Activated CD8-positive, alpha-beta T cell treated with anti-CD3 and anti-CD28 coated beads, Interleukin-2, amount 10 ng/mL, durations not matched to agents 7 days and 5 days (primary cell): ENCODE data around the gene FAM83C. TPM values are rescaled to one million over a fixed set of nuclear protein-coding genes. Genes with fewer than 3 reads are reported as not detected.
"Not testable (repeated sequence)": the region's sequence is repeated elsewhere in the genome, so short reads cannot be mapped to it uniquely, and the experiment has no call there.

Experiments used
- ATAC-seq: fragments of 150-1000 bp; cut with Tn5 transposase; one replicate; pipeline ENCODE4 v1.10.0; 2021; ENCODE audit warnings: moderate library complexity
- CTCF ChIA-PET: fragments of 350-600 bp; sonication (Branson Sonifier 250); formaldehyde crosslinking; loops from one replicate; lab custom pipeline; 2021; ENCODE audit warnings: antibody characterized with exemption; lab: Charles Lee
- POLR2A ChIA-PET: fragments of 350-600 bp; sonication (Branson Sonifier 250); formaldehyde crosslinking; loops from one replicate; lab custom pipeline; 2021; ENCODE audit warnings: antibody characterized with exemption; lab: Charles Lee
- DNase-seq: peaks from one replicate; pipeline ENCODE4 v3.0.0-alpha.2; 2020
- H3K27ac Mint-ChIP-seq: one replicate; pipeline ENCODE4 v1.8.0; 2021; ENCODE audit warnings: mild to moderate bottlenecking, mixed read lengths
- H3K27me3 Mint-ChIP-seq: one replicate; pipeline ENCODE4 v1.8.0; 2021; ENCODE audit warnings: low read depth, mixed read lengths
- H3K36me3 Mint-ChIP-seq: one replicate; pipeline ENCODE4 v1.8.0; 2021; ENCODE audit warnings: low read depth, mixed read lengths
- H3K4me1 Mint-ChIP-seq: one replicate; pipeline ENCODE4 v1.8.0; 2021; ENCODE audit warnings: low read depth, mixed read lengths
- H3K4me3 Mint-ChIP-seq: one replicate; pipeline ENCODE4 v1.8.0; 2021; ENCODE audit warnings: mild to moderate bottlenecking, mixed read lengths
- H3K9me3 Mint-ChIP-seq: one replicate; pipeline ENCODE4 v1.8.0; 2022; ENCODE audit warnings: mixed read lengths; ENCODE audit not compliant: insufficient read depth
- total RNA-seq, 2 experiments: library from RNA; stranded (reverse); gene quantifications; one replicate each; pipeline ENCODE4 v1.2.3, GENCODE V29; 2021

Gene FAM83C
- total RNA-seq, 2 experiments from 2014 or later, result not detected

DNA sequence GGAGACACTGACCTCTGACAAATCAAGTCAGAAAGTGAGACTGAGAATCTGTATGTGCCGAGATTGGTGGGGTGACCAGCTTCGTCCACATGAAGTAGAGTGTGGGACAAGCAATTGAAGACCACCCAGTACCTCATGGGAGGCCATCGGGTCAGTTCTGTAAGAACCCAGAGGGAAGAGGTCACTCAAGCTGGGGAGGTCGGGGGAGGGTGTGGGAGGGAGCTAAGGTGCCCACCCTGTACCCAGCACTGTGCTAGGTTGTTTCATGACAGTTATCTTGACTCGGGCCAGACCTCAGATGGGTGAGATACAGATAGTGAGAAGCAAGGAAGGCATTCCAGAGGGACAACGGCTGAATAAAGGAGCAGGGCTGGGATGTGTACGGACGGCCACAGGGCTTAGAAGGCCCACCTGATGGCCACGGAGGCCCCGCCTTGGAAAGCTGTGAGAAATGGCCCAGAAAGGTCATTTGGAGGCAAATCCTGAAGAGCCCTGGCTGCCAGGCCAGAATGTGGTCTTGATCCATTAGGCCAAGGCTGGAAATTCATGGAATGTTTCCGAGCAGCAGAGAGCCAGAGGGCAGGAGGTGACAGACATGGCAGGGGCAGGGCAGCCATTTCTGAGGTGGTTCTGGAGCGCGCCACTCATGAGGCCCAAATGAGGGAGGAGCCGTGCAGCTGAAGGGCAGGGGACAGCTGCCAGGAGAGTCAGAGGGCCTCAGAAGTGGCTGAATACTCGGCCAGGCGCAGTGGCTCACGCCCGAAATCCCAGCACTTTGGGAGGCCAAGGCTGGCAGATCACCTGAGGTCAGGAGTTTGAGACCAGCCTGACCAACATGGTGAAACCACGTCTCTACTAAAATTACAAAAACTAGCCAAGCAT lies 22.0 kb downstream of the FAM83C start:
- Mint-ChIP-seq H3K27me3 (no peaks in the 10 kb centered on the region), H3K36me3 (peaks cover 8% of the 10 kb centered on the region), H3K27ac (no peak overlapping the region), H3K9me3 (no peaks in the 10 kb centered on the region), H3K4me3 (no peak overlapping the region), H3K4me1 (peaks cover 10% of the 10 kb centered on the region)
- ChIA-PET POLR2A (interaction anchor here (2.0 kb wide), 1 partner anchor 8 kb away, joined by 6 read pairs; the partner anchor contains the start of gene MMP24OS), CTCF (interaction anchor here (0.8 to 5.6 kb wide), 7 partner anchors 14 to 175 kb away, joined by 3 to 73 read pairs (median 6); partner anchors contain the start of genes EDEM2 and EIF6)
- ATAC-seq (no peak), DNase-seq (no peak)

DNA sequence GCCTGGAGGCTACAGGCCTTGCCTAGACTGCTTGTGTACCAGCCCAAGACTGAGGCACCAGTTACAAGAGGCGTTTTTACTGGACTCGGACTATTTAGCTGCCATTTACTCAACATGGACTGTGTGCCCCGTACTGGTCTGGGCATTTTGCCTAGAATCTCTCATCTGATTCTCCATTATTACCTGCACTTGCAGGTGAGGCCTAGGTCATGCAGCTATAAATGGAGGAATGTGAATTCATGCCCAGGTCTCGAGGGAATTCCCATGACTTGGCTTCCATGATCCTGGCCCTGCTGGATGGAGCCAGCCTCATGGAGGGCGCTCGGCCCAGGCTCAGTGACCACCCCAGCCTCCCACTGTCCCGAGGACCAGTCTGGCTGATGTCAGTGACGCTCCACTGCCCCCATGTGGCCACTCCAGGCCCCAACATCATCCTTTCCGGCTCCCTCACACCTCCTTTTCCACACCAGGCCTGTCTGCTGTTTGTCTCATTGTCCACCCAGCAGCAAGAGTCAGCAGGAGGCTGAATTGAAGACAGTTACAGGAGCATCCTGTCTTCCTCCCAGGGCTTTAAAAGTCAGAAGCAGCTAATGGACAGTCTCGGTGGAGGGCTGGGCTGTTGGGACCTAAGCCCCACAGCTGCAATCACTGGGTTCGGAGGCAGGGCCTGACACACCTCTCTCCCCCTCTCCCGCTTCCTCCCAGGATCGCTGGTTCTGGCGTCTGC lies 23.0 kb downstream of the FAM83C start:
- Mint-ChIP-seq H3K36me3 (peaks cover 8% of the 10 kb centered on the region), H3K27ac (no peak overlapping the region), H3K4me3 (no peak overlapping the region), H3K4me1 (peaks cover 10% of the 10 kb centered on the region), H3K9me3 (no peaks in the 10 kb centered on the region), H3K27me3 (no peaks in the 10 kb centered on the region)
- DNase-seq (peak; percentile 67), ATAC-seq (peak; percentile 72)
- ChIA-PET CTCF (interaction anchor here (0.6 to 5.6 kb wide), 26 partner anchors 10 to 433 kb away, joined by 3 to 73 read pairs (median 4); partner anchors contain the start of genes EDEM2, EIF6 and MMP24), POLR2A (interaction anchor here (0.7 to 2.0 kb wide), 2 partner anchors 9 to 172 kb away, joined by 3 to 6 read pairs; partner anchors contain the start of gene MMP24OS)

DNA sequence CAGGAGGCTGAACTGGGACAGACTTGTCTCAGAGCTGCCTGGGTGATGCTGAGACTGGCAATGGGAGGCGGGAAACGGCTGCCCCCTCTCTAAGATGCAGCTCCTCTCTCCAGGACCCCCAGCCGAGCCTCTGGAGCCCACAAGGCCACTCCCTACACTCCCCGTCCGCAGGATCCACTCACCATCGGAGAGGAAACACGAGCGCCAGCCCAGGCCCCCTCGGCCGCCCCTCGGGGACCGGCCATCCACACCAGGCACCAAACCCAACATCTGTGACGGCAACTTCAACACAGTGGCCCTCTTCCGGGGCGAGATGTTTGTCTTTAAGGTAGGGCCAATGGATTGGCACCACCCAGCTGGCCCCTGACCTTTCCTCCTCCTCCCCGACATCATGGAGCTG lies 25.1 kb downstream of the FAM83C start:
- peaks cover 8% of the 10 kb centered on the region for H3K36me3 Mint-ChIP-seq
- H3K4me1 Mint-ChIP-seq, result peaks cover 10% of the 10 kb centered on the region
- ChIA-PET CTCF (interaction anchor here (5.6 kb wide), 1 partner anchor 120 kb away, joined by 73 read pairs; the partner anchor contains the start of gene EDEM2), POLR2A (no interaction called here)
- H3K27me3 Mint-ChIP-seq, result no peaks in the 10 kb centered on the region
- DNase-seq (no peak), ATAC-seq (no peak)
- H3K9me3 Mint-ChIP-seq, result no peaks in the 10 kb centered on the region
- H3K4me3 Mint-ChIP-seq, result no peak overlapping the region
- H3K27ac Mint-ChIP-seq, result no peak overlapping the region

DNA sequence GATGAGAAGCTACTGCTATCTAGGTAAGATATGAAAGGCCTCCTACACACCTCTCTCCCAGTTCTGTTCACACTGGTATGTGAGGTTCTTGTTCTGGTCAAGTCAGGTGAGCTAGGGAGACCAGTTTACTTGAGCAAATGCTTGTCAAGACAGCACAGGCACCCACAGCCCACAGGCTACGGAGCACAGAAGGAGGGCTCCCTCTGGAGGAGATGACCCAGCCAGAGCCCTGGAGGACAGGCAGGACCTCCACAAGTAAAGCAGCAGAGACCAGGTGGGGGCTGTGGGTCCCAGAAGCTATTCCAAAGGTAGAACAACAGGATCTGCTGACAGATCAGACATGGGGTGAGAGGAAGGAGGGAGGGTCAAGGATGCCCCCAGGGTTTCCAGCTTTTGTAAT lies 27.5 kb downstream of the FAM83C start:
- peaks cover 5% of the 10 kb centered on the region for H3K36me3 Mint-ChIP-seq
- POLR2A ChIA-PET, result interaction anchor here (1.1 kb wide), 1 partner anchor 13 kb away, joined by 3 read pairs; the partner anchor contains the start of gene MMP24OS
- H3K9me3 Mint-ChIP-seq, result no peaks in the 10 kb centered on the region
- H3K4me1 Mint-ChIP-seq, result no peaks in the 10 kb centered on the region
- CTCF ChIA-PET, result interaction anchor here (0.9 to 2.3 kb wide), 5 partner anchors 11 to 120 kb away, joined by 3 to 10 read pairs (median 4); no protein-coding TSS in a partner anchor
- no peak overlapping the region for H3K27ac Mint-ChIP-seq
- no peaks in the 10 kb centered on the region for H3K27me3 Mint-ChIP-seq
- DNase-seq, result no peak
- no peak for ATAC-seq
- no peak overlapping the region for H3K4me3 Mint-ChIP-seq

DNA sequence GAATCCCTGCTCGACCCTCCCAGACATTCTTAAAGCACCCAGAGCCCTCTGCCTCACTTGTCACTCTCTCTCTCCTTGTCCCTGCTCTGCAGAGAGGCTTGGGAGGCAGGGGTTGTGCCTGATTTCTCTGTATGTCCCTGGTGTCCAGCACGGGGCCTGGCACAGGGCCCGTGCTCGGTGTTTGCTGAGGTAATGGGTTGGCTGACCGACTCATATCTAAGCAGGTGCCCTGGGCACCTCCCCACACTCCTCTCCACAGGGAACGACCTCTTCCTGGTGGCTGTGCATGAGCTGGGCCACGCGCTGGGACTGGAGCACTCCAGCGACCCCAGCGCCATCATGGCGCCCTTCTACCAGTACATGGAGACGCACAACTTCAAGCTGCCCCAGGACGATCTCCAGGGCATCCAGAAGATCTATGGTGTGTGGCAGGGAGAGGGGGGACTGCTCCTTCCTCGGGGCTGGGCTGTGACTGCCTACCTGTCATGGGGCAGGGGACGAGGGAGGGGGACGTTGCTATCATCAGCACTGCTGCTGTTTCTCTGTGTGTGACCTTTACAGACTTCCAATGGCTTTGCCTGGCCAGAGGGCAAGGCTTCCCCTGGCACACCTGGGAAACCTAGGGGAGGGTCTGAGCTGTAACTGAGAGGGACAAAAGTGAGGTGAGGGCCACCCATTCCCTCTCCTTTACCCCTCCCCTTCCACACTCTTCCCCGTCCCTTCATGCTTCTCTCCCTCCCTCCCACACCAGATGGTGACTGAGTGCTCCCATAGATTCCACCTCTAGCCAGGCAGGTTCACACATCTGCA lies 28.5 kb downstream of the FAM83C start:
- H3K36me3 Mint-ChIP-seq, result peaks cover 5% of the 10 kb centered on the region
- no peaks in the 10 kb centered on the region for H3K27me3 Mint-ChIP-seq
- no peaks in the 10 kb centered on the region for H3K9me3 Mint-ChIP-seq
- no peak overlapping the region for H3K4me3 Mint-ChIP-seq
- H3K27ac Mint-ChIP-seq, result no peak overlapping the region
- H3K4me1 Mint-ChIP-seq, result no peaks in the 10 kb centered on the region
- no peak for ATAC-seq
- DNase-seq, result no peak
- ChIA-PET CTCF (interaction anchor here (0.9 to 2.3 kb wide), 4 partner anchors 10 to 119 kb away, joined by 3 to 10 read pairs (median 6); no protein-coding TSS in a partner anchor), POLR2A (no interaction called here)

DNA sequence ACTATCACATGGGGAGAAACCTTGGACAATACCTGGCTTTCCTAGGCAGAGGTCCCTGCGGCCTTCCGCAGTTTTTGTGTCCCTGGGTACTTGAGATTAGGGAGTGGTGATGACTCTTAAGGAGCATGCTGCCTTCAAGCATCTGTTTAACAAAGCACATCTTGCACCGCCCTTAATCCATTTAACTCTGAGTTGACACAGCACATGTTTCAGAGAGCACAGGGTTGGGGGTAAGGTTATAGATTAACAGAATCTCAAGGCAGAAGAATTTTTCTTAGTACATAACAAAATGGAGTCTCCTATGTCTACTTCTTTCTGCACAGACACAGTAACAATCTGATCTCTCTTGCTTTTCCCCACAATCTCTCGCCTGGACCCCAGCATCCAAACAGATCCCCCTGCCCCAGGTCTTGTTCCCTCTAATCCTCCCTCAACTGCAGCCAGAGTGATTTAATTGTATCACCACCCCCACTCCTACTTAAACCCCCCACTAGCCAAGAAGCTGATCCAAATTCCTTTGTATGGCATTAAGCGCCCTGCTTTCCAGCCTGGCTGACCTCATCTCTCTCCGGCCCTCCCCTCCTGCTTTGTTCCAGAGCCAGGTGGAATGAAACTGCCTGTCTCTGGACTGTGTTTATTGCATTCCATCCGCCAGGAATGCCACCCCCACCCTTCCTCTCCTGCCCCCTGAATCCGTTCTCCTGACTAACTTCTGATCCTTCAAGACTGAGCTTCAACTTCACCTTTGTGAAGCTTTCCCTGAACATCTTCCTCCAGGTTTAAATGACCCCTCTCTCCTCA lies 29.3 kb downstream of the FAM83C start:
- DNase-seq, H3K36me3 Mint-ChIP-seq, H3K27ac Mint-ChIP-seq, H3K4me3 Mint-ChIP-seq, POLR2A ChIA-PET, H3K9me3 Mint-ChIP-seq, ATAC-seq, H3K4me1 Mint-ChIP-seq, H3K27me3 Mint-ChIP-seq: not testable (repeated sequence)
- CTCF ChIA-PET, result interaction anchor here (2.3 kb wide), 1 partner anchor 54 kb away, joined by 10 read pairs; no protein-coding TSS in a partner anchor

DNA sequence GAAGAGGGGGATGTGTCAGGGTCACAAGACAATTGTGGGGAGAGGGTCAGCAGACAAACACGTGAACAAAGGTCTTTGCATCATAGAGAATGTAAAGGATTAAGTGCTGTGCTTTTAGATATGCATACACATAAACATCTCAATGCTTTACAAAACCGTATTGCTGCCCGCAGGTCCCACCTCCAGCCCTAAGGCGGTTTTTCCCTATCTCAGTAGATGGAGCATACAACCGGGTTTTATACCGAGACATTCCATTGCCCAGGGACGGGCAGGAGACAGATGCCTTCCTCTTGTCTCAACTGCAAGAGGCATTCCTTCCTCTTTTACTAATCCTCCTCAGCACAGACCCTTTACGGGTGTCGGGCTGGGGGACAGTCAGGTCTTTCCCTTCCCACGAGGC lies 29.9 kb downstream of the FAM83C start:
- H3K27me3 Mint-ChIP-seq, POLR2A ChIA-PET, H3K4me3 Mint-ChIP-seq, CTCF ChIA-PET, H3K36me3 Mint-ChIP-seq, H3K4me1 Mint-ChIP-seq, DNase-seq, H3K9me3 Mint-ChIP-seq, H3K27ac Mint-ChIP-seq, ATAC-seq: not testable (repeated sequence)

DNA sequence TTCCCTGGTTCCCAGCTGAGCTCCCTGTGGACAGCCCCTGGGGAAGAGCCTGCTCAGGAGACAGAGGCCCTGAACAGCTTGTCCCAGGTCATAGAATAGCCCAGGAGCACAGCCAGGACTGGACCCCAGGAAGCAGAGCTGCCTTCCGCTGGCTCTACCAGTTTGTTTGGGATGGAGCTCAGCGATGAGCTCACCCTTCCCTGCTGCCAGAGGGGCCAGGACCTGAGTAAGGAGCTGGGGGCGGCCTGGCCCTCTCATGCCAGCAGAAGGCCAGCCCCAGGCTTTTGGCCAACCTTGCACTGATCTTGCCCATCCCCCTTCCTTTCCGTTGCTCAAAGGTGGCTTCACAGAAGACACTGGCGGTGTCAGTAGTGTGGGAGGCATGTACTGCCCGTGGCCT lies 31.8 kb downstream of the FAM83C start:
- ChIA-PET CTCF (interaction anchor here (1.8 kb wide), 1 partner anchor 17 kb away, joined by 5 read pairs; the partner anchor contains the start of gene MMP24OS), POLR2A (no interaction called here)
- no peaks in the 10 kb centered on the region for H3K27me3 Mint-ChIP-seq
- H3K4me1 Mint-ChIP-seq, result no peaks in the 10 kb centered on the region
- DNase-seq, result no peak
- H3K9me3 Mint-ChIP-seq, result no peaks in the 10 kb centered on the region
- no peak overlapping the region for H3K4me3 Mint-ChIP-seq
- no peaks in the 10 kb centered on the region for H3K36me3 Mint-ChIP-seq
- no peak for ATAC-seq
- no peak overlapping the region for H3K27ac Mint-ChIP-seq

DNA sequence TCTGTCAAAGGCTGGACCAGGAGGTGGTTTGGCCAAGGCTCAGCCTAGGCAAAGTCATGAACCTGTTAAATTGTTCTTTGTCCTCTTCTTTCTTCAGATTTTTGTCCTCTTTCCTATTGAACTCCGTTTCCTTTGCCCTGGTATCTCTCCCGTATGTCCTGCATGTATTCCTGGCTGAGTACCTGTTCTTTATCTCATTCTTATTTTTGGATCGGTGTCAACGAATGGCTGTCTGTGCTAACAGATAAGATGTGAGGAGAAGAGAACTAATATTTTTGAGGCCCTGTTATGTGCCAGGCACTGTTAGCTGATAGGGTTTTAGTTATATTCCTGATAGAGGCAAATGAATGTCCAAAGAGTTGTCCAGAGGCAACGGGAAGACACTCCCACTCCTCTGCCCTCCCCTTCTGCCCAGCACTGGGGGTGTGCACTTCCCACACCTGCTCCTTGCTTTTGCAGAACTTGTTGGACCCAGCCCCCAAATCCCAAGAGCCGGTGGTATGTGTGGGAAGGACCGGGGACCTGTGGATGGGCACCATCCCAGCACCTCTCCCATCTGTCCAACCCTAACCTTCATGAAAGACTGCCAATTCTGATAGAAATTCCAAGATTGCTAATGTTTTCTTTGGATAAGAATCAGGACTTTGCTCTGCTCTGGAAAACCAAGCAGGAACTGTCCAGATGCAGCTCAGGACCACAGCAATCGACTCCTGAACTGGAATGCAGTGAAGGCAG lies 34.9 kb downstream of the FAM83C start:
- CTCF ChIA-PET, result no interaction called here
- ATAC-seq, result no peak
- H3K27ac Mint-ChIP-seq, result no peak overlapping the region

DNA sequence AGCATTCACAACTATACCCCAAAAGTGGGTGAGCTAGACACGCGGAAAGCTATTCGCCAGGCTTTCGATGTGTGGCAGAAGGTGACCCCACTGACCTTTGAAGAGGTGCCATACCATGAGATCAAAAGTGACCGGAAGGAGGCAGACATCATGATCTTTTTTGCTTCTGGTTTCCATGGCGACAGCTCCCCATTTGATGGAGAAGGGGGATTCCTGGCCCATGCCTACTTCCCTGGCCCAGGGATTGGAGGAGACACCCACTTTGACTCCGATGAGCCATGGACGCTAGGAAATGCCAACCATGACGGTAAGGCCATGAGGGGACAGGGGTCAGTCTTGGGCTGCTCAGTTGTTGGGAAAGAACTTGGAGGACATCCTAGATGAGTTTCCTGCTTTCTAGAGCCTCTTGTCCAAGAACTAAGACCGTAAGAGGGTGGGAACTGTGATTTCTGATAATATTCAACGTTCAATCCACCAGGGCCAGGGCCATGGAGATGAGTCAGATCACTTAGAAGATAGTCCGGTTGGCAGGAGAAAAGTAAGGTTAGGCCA lies 37.7 kb downstream of the FAM83C start:
- no peaks in the 10 kb centered on the region for H3K27me3 Mint-ChIP-seq
- peaks cover 31% of the 10 kb centered on the region for H3K4me1 Mint-ChIP-seq
- no peak for DNase-seq
- POLR2A ChIA-PET, result interaction anchor here (0.9 kb wide), 1 partner anchor 15 kb away, joined by 4 read pairs; no protein-coding TSS in a partner anchor
- no peak overlapping the region for H3K4me3 Mint-ChIP-seq
- peak overlapping the region; percentile 67 for H3K27ac Mint-ChIP-seq
- peaks cover 11% of the 10 kb centered on the region for H3K36me3 Mint-ChIP-seq
- ATAC-seq, result no peak
- no peaks in the 10 kb centered on the region for H3K9me3 Mint-ChIP-seq
- CTCF ChIA-PET, result interaction anchor here (1.0 to 1.9 kb wide), 3 partner anchors 10 to 159 kb away, joined by 3 to 8 read pairs (median 6); no protein-coding TSS in a partner anchor

More for the DNA sequence above, 34.9 kb downstream of the FAM83C start:
- Mint-ChIP-seq H3K4me1 (peaks cover 9% of the 10 kb centered on the region), H3K36me3 (peaks cover 5% of the 10 kb centered on the region), H3K4me3 (no peak overlapping the region), H3K9me3 (no peaks in the 10 kb centered on the region), H3K27me3 (no peaks in the 10 kb centered on the region)
- POLR2A ChIA-PET, result no interaction called here
- DNase-seq, result no peak
